T-helper 17 cell (primary cell): ENCODE data around the gene MSH2. TPM values are rescaled to one million over a fixed set of nuclear protein-coding genes. Genes with fewer than 3 reads are reported as not detected.
A peak's percentile ranks its signal among the peaks of the same experiment; 100 is the strongest.
"Not testable (repeated sequence)": the region's sequence is repeated elsewhere in the genome, so short reads cannot be mapped to it uniquely, and the experiment has no call there.

Experiments used
- ATAC-seq: fragments of 150-1000 bp; cut with Tn5 transposase; 2 replicates; pipeline ENCODE4 v1.10.0; 2021; ENCODE audit warnings: mild to moderate bottlenecking, moderate library complexity
- DNase-seq, 3 donors: peaks; one replicate each; pipeline versions ENCODE4 v3.0.0 to v3.0.0-alpha.2; 2020 to 2021
- H3K9me3 ChIP-seq: one replicate; pipeline ENCODE4 v1.7.0; 2013; ENCODE audit warnings: low read length, mild to moderate bottlenecking; ENCODE audit not compliant: control insufficient read depth, poor library complexity, severe bottlenecking
- H3K27ac Mint-ChIP-seq: one replicate; pipeline ENCODE4 v1.8.0; 2022; ENCODE audit warnings: mild to moderate bottlenecking, moderate library complexity, mixed read lengths
- H3K27me3 Mint-ChIP-seq: one replicate; pipeline ENCODE4 v1.8.0; 2022; ENCODE audit warnings: mixed read lengths
- H3K36me3 Mint-ChIP-seq: one replicate; pipeline ENCODE4 v1.8.0; 2022; ENCODE audit warnings: low read depth, mixed read lengths
- H3K4me1 Mint-ChIP-seq: one replicate; pipeline ENCODE4 v1.8.0; 2022; ENCODE audit warnings: mild to moderate bottlenecking, mixed read lengths
- H3K4me3 Mint-ChIP-seq: one replicate; pipeline ENCODE4 v1.8.0; 2022; ENCODE audit warnings: mild to moderate bottlenecking, moderate library complexity, mixed read lengths
- total RNA-seq, 4 donors: library from RNA in 2 of 4; stranded (reverse) in 2 of 4; gene quantifications; one replicate each; pipeline ENCODE4 v1.2.3 and lab custom pipeline; 2022 to 2026

MSH2 gene
- 1 to 10 TPM; 9.7 to 9.9 TPM for total RNA-seq
- total RNA-seq (lab: John Stamatoyannopoulos, UW) = 26.1 to 38.1 reads per million in 2 donors

DNA sequence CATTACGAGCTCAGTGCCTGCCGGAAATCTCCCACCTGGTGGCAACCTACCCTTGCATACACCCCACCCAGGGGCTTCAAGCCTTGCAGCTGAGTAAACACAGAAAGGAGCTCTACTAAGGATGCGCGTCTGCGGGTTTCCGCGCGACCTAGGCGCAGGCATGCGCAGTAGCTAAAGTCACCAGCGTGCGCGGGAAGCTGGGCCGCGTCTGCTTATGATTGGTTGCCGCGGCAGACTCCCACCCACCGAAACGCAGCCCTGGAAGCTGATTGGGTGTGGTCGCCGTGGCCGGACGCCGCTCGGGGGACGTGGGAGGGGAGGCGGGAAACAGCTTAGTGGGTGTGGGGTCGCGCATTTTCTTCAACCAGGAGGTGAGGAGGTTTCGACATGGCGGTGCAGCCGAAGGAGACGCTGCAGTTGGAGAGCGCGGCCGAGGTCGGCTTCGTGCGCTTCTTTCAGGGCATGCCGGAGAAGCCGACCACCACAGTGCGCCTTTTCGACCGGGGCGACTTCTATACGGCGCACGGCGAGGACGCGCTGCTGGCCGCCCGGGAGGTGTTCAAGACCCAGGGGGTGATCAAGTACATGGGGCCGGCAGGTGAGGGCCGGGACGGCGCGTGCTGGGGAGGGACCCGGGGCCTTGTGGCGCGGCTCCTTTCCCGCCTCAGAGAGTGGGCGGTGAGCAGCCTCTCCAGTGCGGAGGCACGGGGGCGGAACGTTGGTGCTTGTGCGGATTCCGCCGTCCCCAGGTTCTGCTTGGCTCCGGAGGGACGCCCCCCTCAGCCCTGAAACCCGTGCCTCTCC is at the start of gene MSH2:
Gene MSH2, plus strand, starts transcription at position 352 of the 804 bp plus-strand sequence. Its CDS starts 36 bp downstream, at position 388.
- peaks cover 28% of the 10 kb centered on the region for H3K4me1 Mint-ChIP-seq
- H3K27me3 Mint-ChIP-seq = no peaks in the 10 kb centered on the region
- DNase-seq = peak; percentile 83 to 87 (median 83)
- H3K27ac Mint-ChIP-seq = peak within 1 kb of the TSS; percentile 77
- peak; percentile 96 for ATAC-seq
- peaks cover 3% of the 10 kb centered on the region for H3K36me3 Mint-ChIP-seq
- H3K9me3 ChIP-seq = no peaks in the 10 kb centered on the region
- H3K4me3 Mint-ChIP-seq = peak within 1 kb of the TSS; percentile 96

DNA sequence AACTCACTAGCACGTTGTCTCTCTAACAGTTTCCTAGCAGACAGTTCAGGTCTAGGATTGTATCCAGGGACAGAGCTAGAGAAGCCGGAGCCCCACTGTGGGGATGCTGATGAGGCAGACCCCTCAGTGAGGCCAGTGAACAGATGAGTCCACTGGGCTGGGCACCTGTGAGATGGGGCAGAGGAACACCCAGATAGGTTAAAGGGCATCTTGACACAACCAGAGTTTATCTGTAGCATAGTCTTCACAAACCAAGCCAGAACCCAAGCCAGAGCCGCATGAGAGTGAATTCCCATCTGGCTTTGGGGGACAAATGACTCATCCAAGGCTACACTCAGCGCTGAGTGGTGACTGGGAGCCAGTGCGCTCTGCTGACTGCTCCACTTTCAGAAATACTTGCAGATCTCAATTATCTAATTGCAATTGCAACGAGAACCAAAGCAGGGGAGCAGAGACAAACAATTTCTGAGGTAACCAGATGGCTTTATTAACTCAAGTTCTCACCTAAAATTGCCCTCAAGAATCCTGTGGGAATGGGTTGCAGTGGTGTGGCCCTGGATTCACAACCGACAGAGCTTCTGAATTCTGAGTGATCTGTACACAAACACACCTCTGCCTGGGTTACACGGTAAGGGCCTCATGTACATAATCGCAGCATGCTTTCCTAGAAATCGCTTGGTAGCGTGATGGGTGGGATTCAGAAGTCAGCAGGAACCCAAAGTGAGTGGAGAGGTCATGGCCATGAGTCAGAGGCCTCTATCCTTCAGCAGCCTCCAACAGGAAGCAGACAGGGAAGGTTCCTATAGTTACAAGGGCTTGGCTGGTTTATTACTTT is 48.7 kb upstream of the MSH2 start:
- no peak overlapping the region for H3K27ac Mint-ChIP-seq
- DNase-seq (no peak), ATAC-seq (no peak)
- no peaks in the 10 kb centered on the region for H3K36me3 Mint-ChIP-seq
- H3K4me1 Mint-ChIP-seq = no peaks in the 10 kb centered on the region
- H3K4me3 Mint-ChIP-seq = no peak overlapping the region
- no peaks in the 10 kb centered on the region for H3K9me3 ChIP-seq
- no peaks in the 10 kb centered on the region for H3K27me3 Mint-ChIP-seq

- Mint-ChIP-seq H3K36me3 (no peaks in the 10 kb centered on the region), H3K27ac (no peak overlapping the region), H3K4me1 (no peaks in the 10 kb centered on the region), H3K4me3 (no peak overlapping the region), H3K27me3 (no peaks in the 10 kb centered on the region)
- no peak for DNase-seq
- no peaks in the 10 kb centered on the region for H3K9me3 ChIP-seq
- no peak for ATAC-seq
Measured at GRCh38 chr2:47354848-47355204, 48.1 kb upstream of the MSH2 start.

GRCh38 chr2:47357483-47357882 is 45.5 kb upstream of the MSH2 start:
- DNase-seq = no peak
- no peaks in the 10 kb centered on the region for H3K4me1 Mint-ChIP-seq
- no peaks in the 10 kb centered on the region for H3K9me3 ChIP-seq

DNA sequence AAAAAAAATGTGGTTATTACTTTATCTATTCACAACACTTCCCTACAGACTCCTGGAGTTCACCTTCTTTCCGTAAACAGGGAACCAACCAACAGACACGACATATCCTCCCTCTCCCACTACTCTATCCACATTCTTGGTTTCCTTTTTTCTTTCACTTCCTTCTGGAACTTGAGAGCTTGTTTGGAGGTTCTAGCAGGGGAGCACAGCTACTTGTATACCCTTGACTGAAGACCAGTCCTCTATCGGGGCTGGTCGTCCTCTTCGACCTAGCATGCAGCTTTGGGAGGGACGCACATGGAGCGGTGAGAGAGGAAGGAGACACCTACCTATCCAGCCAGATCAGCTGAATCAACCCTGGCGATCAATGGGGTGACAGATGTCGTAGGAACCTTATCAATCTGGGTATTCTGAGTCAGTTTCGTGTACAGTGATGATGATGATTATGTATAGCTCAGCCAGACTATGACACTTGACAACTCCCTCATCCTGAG is 43.5 kb upstream of the MSH2 start:
- no peaks in the 10 kb centered on the region for H3K9me3 ChIP-seq
- Mint-ChIP-seq H3K27ac (no peak overlapping the region), H3K36me3 (no peaks in the 10 kb centered on the region), H3K4me1 (no peaks in the 10 kb centered on the region), H3K4me3 (no peak overlapping the region), H3K27me3 (peaks cover 9% of the 10 kb centered on the region)
- ATAC-seq (no peak), DNase-seq (no peak)

More at GRCh38 chr2:47357483-47357882, 45.5 kb upstream of the MSH2 start:
- H3K36me3 Mint-ChIP-seq = no peaks in the 10 kb centered on the region
- H3K27ac Mint-ChIP-seq = no peak overlapping the region
- no peak overlapping the region for H3K4me3 Mint-ChIP-seq
- ATAC-seq = no peak
- H3K27me3 Mint-ChIP-seq = peaks cover 9% of the 10 kb centered on the region

DNA sequence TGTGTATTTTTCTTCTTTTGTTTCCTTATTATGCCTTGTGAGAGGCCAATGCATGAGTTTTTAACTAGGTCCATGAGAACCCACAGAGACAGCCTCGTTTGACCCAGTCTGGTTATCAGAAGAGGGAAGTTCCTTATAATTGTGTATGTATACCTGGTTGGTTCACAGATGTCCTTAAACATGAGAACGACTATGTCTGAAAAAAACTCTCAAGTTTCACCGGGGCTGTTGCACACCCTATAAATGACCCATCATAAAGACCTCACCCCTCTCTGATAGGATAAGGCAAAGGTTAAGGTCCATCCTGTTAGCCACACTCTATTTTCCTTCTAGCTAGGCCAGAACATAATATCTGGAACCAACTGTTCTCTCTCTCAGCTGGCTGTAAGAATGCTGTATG is 42.7 kb upstream of the MSH2 start:
- H3K9me3 ChIP-seq = no peaks in the 10 kb centered on the region
- DNase-seq (no peak), ATAC-seq (no peak)
- peaks cover 9% of the 10 kb centered on the region for H3K27me3 Mint-ChIP-seq
- H3K27ac Mint-ChIP-seq = no peak overlapping the region
- H3K4me3 Mint-ChIP-seq = no peak overlapping the region
- no peaks in the 10 kb centered on the region for H3K36me3 Mint-ChIP-seq
- H3K4me1 Mint-ChIP-seq = no peaks in the 10 kb centered on the region

DNA sequence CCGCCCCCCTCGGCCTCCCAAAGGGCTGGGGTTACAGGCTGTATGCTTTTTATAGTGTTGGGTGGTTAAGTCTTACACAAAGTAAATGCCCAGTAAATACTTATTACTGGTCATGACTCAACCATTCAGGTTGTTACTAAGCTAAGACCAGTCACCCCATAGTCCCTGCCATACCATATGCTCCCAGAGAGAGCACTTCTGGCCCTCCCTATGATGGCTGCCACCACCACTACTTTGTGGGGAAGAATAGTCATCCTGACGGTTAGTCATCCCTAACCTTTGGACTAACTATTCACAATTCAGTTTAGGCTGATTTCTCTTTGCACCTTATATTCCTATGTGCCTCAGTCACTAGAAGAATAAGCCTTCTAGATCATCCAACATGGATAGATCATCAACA is 42.0 kb upstream of the MSH2 start:
- H3K27me3 Mint-ChIP-seq = peaks cover 9% of the 10 kb centered on the region
- H3K36me3 Mint-ChIP-seq = no peaks in the 10 kb centered on the region
- DNase-seq (no peak), ATAC-seq (no peak)
- no peaks in the 10 kb centered on the region for H3K4me1 Mint-ChIP-seq
- no peak overlapping the region for H3K27ac Mint-ChIP-seq
- no peaks in the 10 kb centered on the region for H3K9me3 ChIP-seq
- H3K4me3 Mint-ChIP-seq = no peak overlapping the region

DNA sequence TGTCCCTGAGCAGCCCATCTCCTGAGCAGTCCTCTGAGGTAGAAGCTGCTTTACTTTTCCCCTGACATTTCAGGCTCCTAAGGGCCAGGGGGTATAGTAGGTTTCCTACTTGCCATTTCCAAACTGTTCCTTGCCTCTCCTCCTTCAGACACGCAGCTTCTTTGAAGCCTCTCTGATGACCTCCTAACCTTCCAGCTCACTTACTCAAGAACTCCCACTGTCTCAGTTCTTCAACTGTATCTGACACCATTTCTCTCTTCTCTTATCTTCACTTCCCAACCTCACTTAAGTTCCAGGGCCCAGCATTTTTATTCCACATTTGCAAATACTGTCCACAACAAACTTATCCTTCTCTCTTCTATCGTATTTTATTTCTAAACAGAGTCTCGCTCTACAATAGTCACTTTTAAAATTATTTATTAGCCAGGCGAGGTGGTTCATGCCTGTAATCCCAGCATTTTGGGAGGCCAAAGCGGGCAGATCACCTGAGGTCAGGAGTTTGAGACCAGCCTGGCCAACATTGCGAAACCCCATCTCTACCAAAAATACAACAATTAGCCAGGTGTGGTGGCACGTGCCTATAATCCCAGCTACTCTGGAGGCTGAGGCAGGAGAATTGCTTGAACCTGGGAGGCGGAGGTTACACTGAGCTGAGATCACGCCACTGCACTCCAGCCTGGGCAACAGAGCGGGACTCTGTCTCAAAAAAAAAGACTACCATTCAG is 41.3 kb upstream of the MSH2 start:
- not testable (repeated sequence) for H3K4me1 Mint-ChIP-seq, H3K9me3 ChIP-seq, H3K27ac Mint-ChIP-seq, H3K27me3 Mint-ChIP-seq, DNase-seq, H3K36me3 Mint-ChIP-seq, ATAC-seq, H3K4me3 Mint-ChIP-seq

DNA sequence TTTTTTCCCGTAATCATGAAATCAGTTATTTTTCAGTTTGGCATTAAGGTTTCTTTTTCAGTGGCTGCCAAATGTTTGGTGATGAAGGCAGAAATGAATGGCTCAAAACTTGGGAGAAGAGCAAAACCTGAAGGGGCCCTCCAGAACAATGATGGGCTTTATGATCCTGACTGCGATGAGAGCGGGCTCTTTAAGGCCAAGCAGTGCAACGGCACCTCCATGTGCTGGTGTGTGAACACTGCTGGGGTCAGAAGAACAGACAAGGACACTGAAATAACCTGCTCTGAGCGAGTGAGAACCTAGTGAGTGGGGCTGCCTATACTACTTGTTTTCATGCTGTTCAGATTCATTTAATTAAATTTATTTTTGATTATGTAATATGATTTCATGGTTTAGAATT is 29.2 kb upstream of the MSH2 start:
- DNase-seq (no peak), ATAC-seq (no peak)
- no peaks in the 10 kb centered on the region for H3K9me3 ChIP-seq
- Mint-ChIP-seq H3K27ac (no peak overlapping the region), H3K36me3 (no peaks in the 10 kb centered on the region), H3K4me3 (no peak overlapping the region), H3K27me3 (peaks cover 27% of the 10 kb centered on the region), H3K4me1 (no peaks in the 10 kb centered on the region)

GRCh38 chr2:47375307-47375706 is 27.6 kb upstream of the MSH2 start:
- Mint-ChIP-seq H3K36me3 (no peaks in the 10 kb centered on the region), H3K4me1 (no peaks in the 10 kb centered on the region), H3K27ac (no peak overlapping the region), H3K27me3 (peaks cover 39% of the 10 kb centered on the region), H3K4me3 (no peak overlapping the region)
- no peaks in the 10 kb centered on the region for H3K9me3 ChIP-seq
- no peak for ATAC-seq
- DNase-seq = no peak

GRCh38 chr2:47379384-47379783 is 23.6 kb upstream of the MSH2 start:
- no peaks in the 10 kb centered on the region for H3K4me1 Mint-ChIP-seq
- H3K9me3 ChIP-seq = no peaks in the 10 kb centered on the region
- peaks cover 19% of the 10 kb centered on the region for H3K27me3 Mint-ChIP-seq
- no peaks in the 10 kb centered on the region for H3K36me3 Mint-ChIP-seq
- H3K4me3 Mint-ChIP-seq = no peak overlapping the region
- DNase-seq (no peak), ATAC-seq (no peak)
- no peak overlapping the region for H3K27ac Mint-ChIP-seq

DNA sequence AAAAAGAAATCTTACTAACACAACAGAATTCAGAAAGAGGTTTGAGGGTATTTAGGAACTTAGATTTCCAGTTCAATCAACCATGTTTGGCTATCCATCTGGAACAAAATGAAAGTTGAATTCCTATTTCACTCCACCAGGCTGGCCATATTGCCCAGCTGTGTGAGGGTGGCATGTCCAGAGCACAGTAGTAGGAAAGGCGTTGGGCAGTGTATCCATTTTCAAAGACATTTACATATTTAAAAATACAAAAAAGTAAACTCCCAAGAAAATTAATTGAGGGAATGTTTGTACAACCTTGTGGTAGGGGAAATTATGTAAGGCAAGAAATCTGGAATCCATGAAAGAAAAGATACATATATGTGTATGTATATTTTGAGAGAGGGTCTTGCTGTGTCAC is 21.5 kb upstream of the MSH2 start:
- no peaks in the 10 kb centered on the region for H3K4me1 Mint-ChIP-seq
- H3K27ac Mint-ChIP-seq = no peak overlapping the region
- DNase-seq (no peak), ATAC-seq (no peak)
- no peaks in the 10 kb centered on the region for H3K36me3 Mint-ChIP-seq
- H3K27me3 Mint-ChIP-seq = peaks cover 12% of the 10 kb centered on the region
- no peak overlapping the region for H3K4me3 Mint-ChIP-seq
- H3K9me3 ChIP-seq = no peaks in the 10 kb centered on the region

DNA sequence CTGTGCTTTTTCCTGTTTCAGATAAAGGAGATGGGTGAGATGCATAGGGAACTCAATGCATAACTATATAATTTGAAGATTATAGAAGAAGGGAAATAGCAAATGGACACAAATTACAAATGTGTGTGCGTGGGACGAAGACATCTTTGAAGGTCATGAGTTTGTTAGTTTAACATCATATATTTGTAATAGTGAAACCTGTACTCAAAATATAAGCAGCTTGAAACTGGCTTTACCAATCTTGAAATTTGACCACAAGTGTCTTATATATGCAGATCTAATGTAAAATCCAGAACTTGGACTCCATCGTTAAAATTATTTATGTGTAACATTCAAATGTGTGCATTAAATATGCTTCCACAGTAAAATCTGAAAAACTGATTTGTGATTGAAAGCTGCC is 16.4 kb upstream of the MSH2 start:
- Mint-ChIP-seq H3K4me1 (peaks cover 7% of the 10 kb centered on the region), H3K36me3 (peaks cover 6% of the 10 kb centered on the region), H3K27me3 (peaks cover 21% of the 10 kb centered on the region), H3K4me3 (no peak overlapping the region), H3K27ac (no peak overlapping the region)
- DNase-seq (no peak), ATAC-seq (no peak)
- no peaks in the 10 kb centered on the region for H3K9me3 ChIP-seq
